IPS-20b (cell line): Measurements from ENCODE around the gene NEMF.
"Not testable (repeated sequence)": the region's sequence is repeated elsewhere in the genome, so short reads cannot be mapped to it uniquely, and the experiment has no call there.

Source experiments
- H3K27ac ChIP-seq: one replicate; pipeline ENCODE4 v1.5.1; 2013; ENCODE audit warnings: low read length
- H3K27me3 ChIP-seq: 2 replicates; pipeline ENCODE4 v1.6.1; 2013; ENCODE audit warnings: mild to moderate bottlenecking, low read length, inconsistent platforms; ENCODE audit not compliant: insufficient read depth
- H3K36me3 ChIP-seq: 2 replicates; pipeline ENCODE4 v1.6.1; 2013; ENCODE audit warnings: low read depth, mild to moderate bottlenecking, inconsistent platforms, low read length, moderate library complexity; ENCODE audit not compliant: insufficient read depth
- H3K4me1 ChIP-seq: 2 replicates; pipeline ENCODE4 v1.6.1; 2013; ENCODE audit warnings: mild to moderate bottlenecking, control low read depth, inconsistent platforms, low read length, moderate library complexity; ENCODE audit not compliant: insufficient read depth
- H3K4me3 ChIP-seq: 2 replicates; pipeline ENCODE4 v1.5.1; 2013; ENCODE audit warnings: mild to moderate bottlenecking, low read length, inconsistent platforms
- H3K9ac ChIP-seq: 2 replicates; pipeline ENCODE4 v1.6.1; 2013; ENCODE audit warnings: low read depth, mild to moderate bottlenecking, inconsistent platforms, low read length, moderate library complexity
- H3K9me3 ChIP-seq: 2 replicates; pipeline ENCODE4 v1.6.1; 2013; ENCODE audit warnings: mild to moderate bottlenecking, low read depth, low read length, inconsistent platforms; ENCODE audit not compliant: insufficient read depth

The NEMF gene

GRCh38 chr14:49858383-49858782, 5.8 kb upstream of the NEMF start:
- H3K36me3 ChIP-seq: no peaks in the 10 kb centered on the region
- no peak overlapping the region for H3K9ac ChIP-seq
- peaks cover 3% of the 10 kb centered on the region; the same call in 1 of the 2 replicates for H3K4me1 ChIP-seq
- no peaks in the 10 kb centered on the region for H3K9me3 ChIP-seq
- no peak overlapping the region for H3K27ac ChIP-seq
- no peak overlapping the region for H3K4me3 ChIP-seq
- no peaks in the 10 kb centered on the region for H3K27me3 ChIP-seq

- no peaks in the 10 kb centered on the region for H3K27me3 ChIP-seq
- H3K27ac ChIP-seq: no peak overlapping the region
- H3K9ac ChIP-seq: no peak overlapping the region
- H3K9me3 ChIP-seq: no peaks in the 10 kb centered on the region
- no peaks in the 10 kb centered on the region for H3K36me3 ChIP-seq
- H3K4me3 ChIP-seq: no peak overlapping the region
- H3K4me1 ChIP-seq: peaks cover 3% of the 10 kb centered on the region; the same call in 1 of the 2 replicates
Observed at GRCh38 chr14:49857427-49858003, 4.9 kb upstream of the NEMF start.

- peaks cover 20% of the 10 kb centered on the region for H3K36me3 ChIP-seq
- H3K9ac ChIP-seq: no peak overlapping the region
- H3K4me1 ChIP-seq: no peaks in the 10 kb centered on the region
- H3K27ac ChIP-seq: no peak overlapping the region
- no peaks in the 10 kb centered on the region for H3K9me3 ChIP-seq
- no peak overlapping the region for H3K4me3 ChIP-seq
- no peaks in the 10 kb centered on the region for H3K27me3 ChIP-seq
Observed at GRCh38 chr14:49853572-49854375, 1.2 kb upstream of the NEMF start.

GRCh38 chr14:49853158-49853477, 530 bp upstream of the NEMF start:
- Histone ChIP-seq H3K4me1 (no peaks in the 10 kb centered on the region), H3K9me3 (no peaks in the 10 kb centered on the region), H3K9ac (peak overlapping the region; percentile 97; the same call in 1 of the 2 replicates), H3K4me3 (peak overlapping the region; percentile 87), H3K27ac (no peak overlapping the region), H3K27me3 (no peaks in the 10 kb centered on the region), H3K36me3 (peaks cover 25% of the 10 kb centered on the region)

- H3K27me3 ChIP-seq: no peaks in the 10 kb centered on the region
- no peaks in the 10 kb centered on the region for H3K9me3 ChIP-seq
- H3K4me1 ChIP-seq: no peaks in the 10 kb centered on the region
- H3K27ac ChIP-seq: peak overlapping the region; percentile 83
- H3K9ac ChIP-seq: peak overlapping the region; percentile 97
- H3K36me3 ChIP-seq: peaks cover 27% of the 10 kb centered on the region
- H3K4me3 ChIP-seq: peak overlapping the region; percentile 87
Observed at GRCh38 chr14:49851813-49852212, 775 bp downstream of the NEMF start.

- Histone ChIP-seq H3K4me3 (no peak overlapping the region), H3K36me3 (peaks cover 50% of the 10 kb centered on the region), H3K27me3 (no peaks in the 10 kb centered on the region), H3K9me3 (peaks cover under 1% of the 10 kb centered on the region; the same call in 1 of the 2 replicates), H3K4me1 (no peaks in the 10 kb centered on the region), H3K9ac (no peak overlapping the region), H3K27ac (no peak overlapping the region)
Observed at GRCh38 chr14:49849213-49849847, 3.3 kb downstream of the NEMF start.

- Histone ChIP-seq H3K9me3 (no peaks in the 10 kb centered on the region), H3K27ac (no peak overlapping the region), H3K27me3 (no peaks in the 10 kb centered on the region), H3K4me1 (no peaks in the 10 kb centered on the region), H3K9ac (no peak overlapping the region), H3K36me3 (peaks cover 98% of the 10 kb centered on the region), H3K4me3 (no peak overlapping the region)
Observed at GRCh38 chr14:49828640-49829039, 23.9 kb downstream of the NEMF start.

- peaks cover 73% of the 10 kb centered on the region for H3K36me3 ChIP-seq
- no peaks in the 10 kb centered on the region for H3K27me3 ChIP-seq
- no peak overlapping the region for H3K4me3 ChIP-seq
- H3K27ac ChIP-seq: no peak overlapping the region
- H3K4me1 ChIP-seq: no peaks in the 10 kb centered on the region
- H3K9me3 ChIP-seq: no peaks in the 10 kb centered on the region
- H3K9ac ChIP-seq: no peak overlapping the region
Observed at GRCh38 chr14:49820176-49820575, 32.4 kb downstream of the NEMF start.

- Histone ChIP-seq H3K9me3 (no peaks in the 10 kb centered on the region), H3K36me3 (peaks cover 78% of the 10 kb centered on the region), H3K4me1 (no peaks in the 10 kb centered on the region), H3K27me3 (no peaks in the 10 kb centered on the region), H3K4me3 (no peak overlapping the region), H3K9ac (no peak overlapping the region), H3K27ac (no peak overlapping the region)
Observed at GRCh38 chr14:49816844-49817243, 35.7 kb downstream of the NEMF start.

GRCh38 chr14:49816118-49816517, 36.5 kb downstream of the NEMF start:
- H3K27ac ChIP-seq, H3K27me3 ChIP-seq, H3K4me1 ChIP-seq, H3K9me3 ChIP-seq, H3K4me3 ChIP-seq, H3K9ac ChIP-seq: not testable (repeated sequence)
- H3K36me3 ChIP-seq: peaks cover 86% of the 10 kb centered on the region

GRCh38 chr14:49808780-49809179, 43.8 kb downstream of the NEMF start:
- peaks cover 9% of the 10 kb centered on the region; the same call in 1 of the 2 replicates for H3K4me1 ChIP-seq
- no peak overlapping the region for H3K9ac ChIP-seq
- no peak overlapping the region for H3K27ac ChIP-seq
- H3K27me3 ChIP-seq: no peaks in the 10 kb centered on the region
- H3K36me3 ChIP-seq: peaks cover 90% of the 10 kb centered on the region
- H3K4me3 ChIP-seq: no peak overlapping the region
- no peaks in the 10 kb centered on the region for H3K9me3 ChIP-seq

GRCh38 chr14:49796025-49796424, 56.6 kb downstream of the NEMF start:
- H3K36me3 ChIP-seq: peaks cover 95% of the 10 kb centered on the region

More at GRCh38 chr14:49796025-49796424, 56.6 kb downstream of the NEMF start:
- H3K27ac ChIP-seq: no peak overlapping the region
- no peaks in the 10 kb centered on the region for H3K9me3 ChIP-seq
- no peaks in the 10 kb centered on the region for H3K4me1 ChIP-seq
- H3K27me3 ChIP-seq: no peaks in the 10 kb centered on the region
- H3K9ac ChIP-seq: no peak overlapping the region
- no peak overlapping the region for H3K4me3 ChIP-seq
